ENCODE measurements around the gene XK.

The XK gene

GRCh38 chrX:37754516-37754915, 68.9 kb downstream of the XK start:
- Histone ChIP-seq H3K27ac (no peak overlapping the region), H3K9me3 (ENCODE audit: control insufficient read depth, low read length) (no peaks in the 10 kb centered on the region), H3K79me2 (no peaks in the 10 kb centered on the region), H3K27me3 (ENCODE audit: control insufficient read depth, insufficient read depth, low read length) (no peaks in the 10 kb centered on the region), H3K36me3 (ENCODE audit: control insufficient read depth, insufficient read depth, low read length) (no peaks in the 10 kb centered on the region), H3K4me1 (no peaks in the 10 kb centered on the region), H2AFZ (no peak overlapping the region), H3K4me3 (ENCODE audit: low read depth, low read length) (no peak overlapping the region), H3K4me2 (ENCODE audit: low read length) (no peak overlapping the region), H3K9ac (no peak overlapping the region)
- no peak for TF ChIP-seq CTCF (IDR thresholded peaks at IDR 0.05)

DNA sequence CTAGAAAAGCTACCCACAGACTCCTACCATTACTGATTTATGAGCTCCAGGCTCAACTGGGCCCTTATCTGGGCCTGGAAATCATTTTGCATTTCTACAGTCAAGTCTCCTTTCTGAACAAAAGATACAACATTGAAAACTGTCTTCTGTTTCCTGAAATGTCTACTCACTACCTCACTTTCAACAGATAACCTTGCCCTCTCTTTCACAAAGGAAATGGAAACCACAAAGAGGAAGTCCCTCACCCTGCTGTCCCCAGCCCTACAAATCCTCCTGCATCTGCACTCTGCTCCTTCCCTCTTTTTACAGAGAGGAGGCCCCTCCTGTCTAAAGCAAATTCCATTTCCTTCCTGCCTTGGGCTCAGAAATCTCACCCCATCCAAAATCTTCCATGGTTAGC, 69.4 kb downstream of the XK start:
- no peaks in the 10 kb centered on the region for H3K9me3 ChIP-seq (ENCODE audit: control insufficient read depth, low read length)
- no peak for TF ChIP-seq CTCF (IDR thresholded peaks at IDR 0.05)
- H3K4me1 ChIP-seq = no peaks in the 10 kb centered on the region
- H3K27me3 ChIP-seq (ENCODE audit: control insufficient read depth, insufficient read depth, low read length) = no peaks in the 10 kb centered on the region
- no peak overlapping the region for H3K4me2 ChIP-seq (ENCODE audit: low read length)
- no peaks in the 10 kb centered on the region for H3K36me3 ChIP-seq (ENCODE audit: control insufficient read depth, insufficient read depth, low read length)
- no peaks in the 10 kb centered on the region for H3K79me2 ChIP-seq
- H3K9ac ChIP-seq = no peak overlapping the region
- no peak overlapping the region for H3K4me3 ChIP-seq (ENCODE audit: low read depth, low read length)
- H3K27ac ChIP-seq = no peak overlapping the region
- H2AFZ ChIP-seq = no peak overlapping the region

DNA sequence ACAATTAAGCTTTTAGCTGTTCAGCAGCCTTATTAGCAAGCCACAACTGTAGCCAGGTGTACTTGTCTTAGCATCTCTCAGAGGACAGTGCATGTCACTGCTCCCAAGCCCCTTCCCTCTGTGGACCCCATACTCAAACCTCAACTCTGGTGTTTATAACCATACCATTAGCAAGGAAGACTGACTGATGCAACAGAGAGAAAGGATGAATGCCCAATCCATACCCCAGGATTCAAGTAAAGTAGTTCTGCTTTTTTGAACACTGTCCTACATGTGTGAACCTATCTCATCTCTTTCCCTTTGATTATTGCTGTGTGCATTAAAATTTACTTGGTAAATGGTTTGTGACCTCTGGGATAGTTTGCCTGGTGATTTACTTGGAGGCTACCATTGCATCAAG, 71.5 kb downstream of the XK start:
- H3K79me2 ChIP-seq = no peaks in the 10 kb centered on the region
- no peaks in the 10 kb centered on the region for H3K36me3 ChIP-seq (ENCODE audit: control insufficient read depth, insufficient read depth, low read length)
- no peaks in the 10 kb centered on the region for H3K4me1 ChIP-seq
- H3K4me3 ChIP-seq (ENCODE audit: low read depth, low read length) = no peak overlapping the region
- no peak for TF ChIP-seq CTCF (IDR thresholded peaks at IDR 0.05)
- no peaks in the 10 kb centered on the region for H3K27me3 ChIP-seq (ENCODE audit: control insufficient read depth, insufficient read depth, low read length)
- no peak overlapping the region for H3K27ac ChIP-seq
- no peak overlapping the region for H3K9ac ChIP-seq
- H2AFZ ChIP-seq = no peak overlapping the region
- no peak overlapping the region for H3K4me2 ChIP-seq (ENCODE audit: low read length)
- H3K9me3 ChIP-seq (ENCODE audit: control insufficient read depth, low read length) = no peaks in the 10 kb centered on the region

DNA sequence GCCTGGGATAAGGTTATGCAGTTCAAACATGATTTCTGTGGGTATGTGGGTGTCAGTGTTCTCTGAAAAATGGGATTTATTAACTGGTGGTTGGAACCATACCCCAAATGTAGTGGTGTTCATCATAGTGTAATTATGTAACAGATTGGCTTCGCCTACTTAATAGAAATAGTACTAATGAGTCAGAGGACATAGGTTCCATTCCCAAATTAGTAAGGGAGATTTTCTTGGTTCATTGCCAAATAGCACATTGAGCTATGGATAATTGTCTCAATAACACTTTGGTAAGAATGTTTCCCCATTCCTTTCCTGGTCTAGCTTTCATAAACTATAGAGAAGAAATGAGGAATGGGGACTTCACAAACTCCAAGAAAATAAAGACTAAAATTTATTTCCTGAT, 73.8 kb downstream of the XK start:
- H3K4me3 ChIP-seq (ENCODE audit: low read depth, low read length) = no peak overlapping the region
- no peaks in the 10 kb centered on the region for H3K9me3 ChIP-seq (ENCODE audit: control insufficient read depth, low read length)
- no peak for TF ChIP-seq CTCF (IDR thresholded peaks at IDR 0.05)
- no peak overlapping the region for H2AFZ ChIP-seq
- H3K4me1 ChIP-seq = no peaks in the 10 kb centered on the region
- no peaks in the 10 kb centered on the region for H3K79me2 ChIP-seq
- no peak overlapping the region for H3K27ac ChIP-seq
- no peak overlapping the region for H3K9ac ChIP-seq
- H3K36me3 ChIP-seq (ENCODE audit: control insufficient read depth, insufficient read depth, low read length) = no peaks in the 10 kb centered on the region
- no peak overlapping the region for H3K4me2 ChIP-seq (ENCODE audit: low read length)
- H3K27me3 ChIP-seq (ENCODE audit: control insufficient read depth, insufficient read depth, low read length) = no peaks in the 10 kb centered on the region

DNA sequence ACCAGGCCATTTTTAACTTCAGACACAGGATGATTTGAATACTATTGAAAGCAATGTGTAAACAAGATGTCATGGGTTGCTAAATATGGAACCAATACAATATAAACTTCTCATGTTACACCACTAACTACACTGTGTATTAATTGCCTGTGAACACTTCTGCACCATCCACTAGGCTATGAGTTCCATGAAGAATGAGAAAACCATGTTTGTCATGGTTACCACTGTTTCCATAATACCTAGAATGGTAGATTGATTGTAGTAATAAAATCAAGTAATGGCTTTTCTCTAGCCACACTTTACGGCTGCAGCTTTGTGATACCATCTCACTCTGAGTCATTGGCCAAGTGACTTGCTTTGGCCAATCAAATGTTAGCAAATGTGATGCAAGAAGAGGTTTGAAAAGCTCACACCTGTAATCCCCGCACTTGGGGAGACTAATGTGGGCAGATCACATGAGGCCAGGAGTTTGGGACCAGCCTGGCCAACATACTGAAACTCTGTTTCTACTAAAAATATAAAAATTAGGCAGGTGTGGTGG, 74.4 kb downstream of the XK start:
- H3K36me3 ChIP-seq (ENCODE audit: control insufficient read depth, insufficient read depth, low read length) = no peaks in the 10 kb centered on the region
- no peaks in the 10 kb centered on the region for H3K27me3 ChIP-seq (ENCODE audit: control insufficient read depth, insufficient read depth, low read length)
- H3K79me2 ChIP-seq = no peaks in the 10 kb centered on the region
- no peak overlapping the region for H3K9ac ChIP-seq
- H3K9me3 ChIP-seq (ENCODE audit: control insufficient read depth, low read length) = no peaks in the 10 kb centered on the region
- no peak overlapping the region for H3K4me3 ChIP-seq (ENCODE audit: low read depth, low read length)
- no peak for TF ChIP-seq CTCF (IDR thresholded peaks at IDR 0.05)
- no peak overlapping the region for H2AFZ ChIP-seq
- no peak overlapping the region for H3K27ac ChIP-seq
- H3K4me2 ChIP-seq (ENCODE audit: low read length) = no peak overlapping the region
- no peaks in the 10 kb centered on the region for H3K4me1 ChIP-seq
